Large intestine (tissue), 3 donors: ENCODE measurements around the gene ABCC5. TPM values are rescaled to one million over a fixed set of nuclear protein-coding genes. Genes with fewer than 3 reads are reported as not detected.
A peak's percentile ranks its signal among the peaks of the same experiment; 100 is the strongest.

Source experiments
- DNase-seq, 2 donors: peaks; one replicate each; pipeline versions ENCODE4 v3.0.0 to v3.0.0-alpha.2; 2013
- H3K27ac ChIP-seq: one replicate; pipeline ENCODE4 v1.5.1; 2013; ENCODE audit warnings: low read length
- H3K27me3 ChIP-seq: 2 replicates; pipeline ENCODE4 v1.6.1; 2013; ENCODE audit warnings: low read length; ENCODE audit not compliant: control insufficient read depth, insufficient read depth
- H3K36me3 ChIP-seq: 2 replicates; pipeline ENCODE4 v1.6.1; 2013; ENCODE audit warnings: low read length; ENCODE audit not compliant: control insufficient read depth, insufficient read depth
- H3K4me1 ChIP-seq: one replicate; pipeline ENCODE4 v1.6.1; 2013; ENCODE audit warnings: low read length; ENCODE audit not compliant: control insufficient read depth, insufficient read depth
- H3K4me3 ChIP-seq: one replicate; pipeline ENCODE4 v1.5.1; 2013; ENCODE audit warnings: low read length
- H3K9me3 ChIP-seq: one replicate; pipeline ENCODE4 v1.6.1; 2013; ENCODE audit warnings: mild to moderate bottlenecking, low read depth, low read length, moderate library complexity; ENCODE audit not compliant: control insufficient read depth
- WGBS: methylation state at CpG from one replicate; pipeline ENCODE4 v1.1.5; 2013; ENCODE audit warnings: low lambda C conversion rate; ENCODE audit not compliant: insufficient coverage; 5-methylcytosine and 5-hydroxymethylcytosine counted together
- polyA plus RNA-seq: library from polyadenylated mRNA; unstranded; fragments of 120-200 nt; gene quantifications from one replicate; pipeline ENCODE4 v1.2.1, GENCODE V29; 2013

Gene ABCC5
- polyA plus RNA-seq, 1 donor = 23.3 TPM

GRCh38 chr3:183980403-183980802, 37.3 kb downstream of the ABCC5 start:
- H3K4me1 ChIP-seq = no peaks in the 10 kb centered on the region
- H3K27ac ChIP-seq = no peak overlapping the region
- H3K9me3 ChIP-seq = no peaks in the 10 kb centered on the region
- no peaks in the 10 kb centered on the region for H3K27me3 ChIP-seq
- DNase-seq = peak in 1 of 2 donors; percentile 11
- no CpG with 5 or more reads among the region's 4 CpGs for WGBS
- H3K4me3 ChIP-seq = no peak overlapping the region
- H3K36me3 ChIP-seq = peaks cover 20% of the 10 kb centered on the region

GRCh38 chr3:183975981-183976662, 41.6 kb downstream of the ABCC5 start:
- Histone ChIP-seq H3K4me1 (no peaks in the 10 kb centered on the region), H3K36me3 (peaks cover 10% of the 10 kb centered on the region), H3K27ac (no peak overlapping the region), H3K27me3 (no peaks in the 10 kb centered on the region), H3K4me3 (no peak overlapping the region), H3K9me3 (no peaks in the 10 kb centered on the region)
- no peak for DNase-seq
- WGBS = 80% methylated on average over 1 of the region's 10 CpGs

- peak; percentile 31 to 65 for DNase-seq
- no peaks in the 10 kb centered on the region for H3K9me3 ChIP-seq
- H3K27me3 ChIP-seq = no peaks in the 10 kb centered on the region
- H3K36me3 ChIP-seq = peaks cover 19% of the 10 kb centered on the region
- H3K4me1 ChIP-seq = peaks cover 5% of the 10 kb centered on the region
- WGBS = 17% methylated on average over 1 of the region's 4 CpGs
- H3K27ac ChIP-seq = no peak overlapping the region
- no peak overlapping the region for H3K4me3 ChIP-seq
Observed at GRCh38 chr3:183968666-183969245, 48.9 kb downstream of the ABCC5 start.

GRCh38 chr3:183967693-183968092, 50.0 kb downstream of the ABCC5 start:
- Histone ChIP-seq H3K27ac (no peak overlapping the region), H3K36me3 (peaks cover 22% of the 10 kb centered on the region), H3K27me3 (no peaks in the 10 kb centered on the region), H3K4me1 (peaks cover 5% of the 10 kb centered on the region), H3K9me3 (no peaks in the 10 kb centered on the region), H3K4me3 (no peak overlapping the region)
- peak; percentile 59 to 74 for DNase-seq
- WGBS = no CpG with 5 or more reads among the region's 3 CpGs

DNA sequence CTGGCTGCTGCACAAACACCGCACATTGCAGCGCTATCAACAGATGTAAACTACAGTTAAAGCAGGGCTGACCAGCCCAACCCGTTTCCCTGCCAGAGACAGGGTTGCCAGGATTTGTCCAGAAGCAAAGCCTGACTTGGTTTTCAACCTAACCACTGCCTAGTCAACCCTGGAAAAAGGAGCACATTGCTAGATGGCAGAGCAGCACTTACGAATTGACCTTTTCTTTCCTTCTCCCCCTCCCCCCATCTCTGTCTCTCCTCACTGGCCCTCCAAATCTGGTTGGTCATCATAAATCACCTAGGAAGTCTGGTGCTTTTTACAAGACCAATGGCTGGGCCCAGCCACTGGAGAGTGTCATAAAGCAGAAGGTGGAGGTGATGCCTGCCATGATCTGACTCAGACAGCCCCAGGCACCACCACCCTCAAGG, 51.3 kb downstream of the ABCC5 start:
- peaks cover 5% of the 10 kb centered on the region for H3K4me1 ChIP-seq
- 100% methylated on average over 1 of the region's 4 CpGs for WGBS
- H3K4me3 ChIP-seq = no peak overlapping the region
- H3K36me3 ChIP-seq = peaks cover 19% of the 10 kb centered on the region
- H3K9me3 ChIP-seq = no peaks in the 10 kb centered on the region
- no peak overlapping the region for H3K27ac ChIP-seq
- no peaks in the 10 kb centered on the region for H3K27me3 ChIP-seq
- no peak for DNase-seq

GRCh38 chr3:183962807-183963206, 54.9 kb downstream of the ABCC5 start:
- H3K4me1 ChIP-seq = peaks cover 5% of the 10 kb centered on the region
- no peaks in the 10 kb centered on the region for H3K9me3 ChIP-seq
- H3K36me3 ChIP-seq = peaks cover 15% of the 10 kb centered on the region
- no peaks in the 10 kb centered on the region for H3K27me3 ChIP-seq
- no peak overlapping the region for H3K4me3 ChIP-seq
- no peak for DNase-seq
- H3K27ac ChIP-seq = no peak overlapping the region
- WGBS = no CpG with 5 or more reads among the region's 3 CpGs

DNA sequence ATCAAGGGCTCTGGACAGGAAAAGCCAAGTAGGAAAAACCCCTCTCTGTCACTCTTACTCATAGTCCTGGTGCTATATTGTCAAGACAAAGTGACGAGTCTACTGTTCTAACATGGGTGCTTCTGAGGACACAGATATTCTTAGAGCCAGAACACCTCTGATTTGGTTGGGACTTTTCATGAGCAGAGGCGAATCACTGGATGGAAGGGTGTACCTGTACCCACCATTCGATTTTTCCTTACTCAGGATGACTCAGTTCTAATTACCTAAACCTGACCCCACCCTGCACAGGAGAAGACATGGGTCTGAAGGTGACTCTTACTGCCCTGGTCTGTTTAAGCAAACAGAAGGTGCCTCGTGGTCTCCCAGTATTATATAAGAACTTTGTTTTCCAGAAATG, 58.5 kb downstream of the ABCC5 start:
- Histone ChIP-seq H3K4me3 (no peak overlapping the region), H3K9me3 (no peaks in the 10 kb centered on the region), H3K27me3 (no peaks in the 10 kb centered on the region), H3K4me1 (no peaks in the 10 kb centered on the region), H3K27ac (no peak overlapping the region), H3K36me3 (peaks cover 7% of the 10 kb centered on the region)
- WGBS = 20% methylated on average over 1 of the region's 4 CpGs
- peak; percentile 23 to 45 for DNase-seq

- peaks cover 4% of the 10 kb centered on the region for H3K36me3 ChIP-seq
- H3K4me3 ChIP-seq = no peak overlapping the region
- no CpG with 5 or more reads among the region's 4 CpGs for WGBS
- no peaks in the 10 kb centered on the region for H3K27me3 ChIP-seq
- peak in 1 of 2 donors; percentile 21 for DNase-seq
- no peaks in the 10 kb centered on the region for H3K9me3 ChIP-seq
- no peak overlapping the region for H3K27ac ChIP-seq
- no peaks in the 10 kb centered on the region for H3K4me1 ChIP-seq
Observed at GRCh38 chr3:183958775-183959174, 58.9 kb downstream of the ABCC5 start.

DNA sequence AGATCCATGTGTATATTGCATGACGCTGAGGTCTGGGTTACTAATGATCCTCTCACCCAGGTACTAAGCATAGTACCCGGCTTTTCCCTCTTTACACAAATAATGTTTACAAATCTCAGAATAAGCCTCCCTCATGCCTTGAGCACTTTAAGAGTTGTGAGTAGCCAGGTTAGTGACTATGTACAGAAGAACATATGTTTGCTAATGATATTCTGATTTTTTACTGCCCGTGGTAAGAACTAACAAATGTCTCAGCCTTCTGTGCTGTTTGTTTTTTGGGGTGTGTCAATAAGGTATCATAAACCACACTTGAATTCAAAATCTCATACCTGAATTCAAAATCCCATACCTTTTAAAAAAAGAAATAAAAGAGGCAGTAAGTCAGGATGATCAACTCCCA, 59.5 kb downstream of the ABCC5 start:
- WGBS = no CpG with 5 or more reads among the region's 3 CpGs
- no peak overlapping the region for H3K27ac ChIP-seq

DNA sequence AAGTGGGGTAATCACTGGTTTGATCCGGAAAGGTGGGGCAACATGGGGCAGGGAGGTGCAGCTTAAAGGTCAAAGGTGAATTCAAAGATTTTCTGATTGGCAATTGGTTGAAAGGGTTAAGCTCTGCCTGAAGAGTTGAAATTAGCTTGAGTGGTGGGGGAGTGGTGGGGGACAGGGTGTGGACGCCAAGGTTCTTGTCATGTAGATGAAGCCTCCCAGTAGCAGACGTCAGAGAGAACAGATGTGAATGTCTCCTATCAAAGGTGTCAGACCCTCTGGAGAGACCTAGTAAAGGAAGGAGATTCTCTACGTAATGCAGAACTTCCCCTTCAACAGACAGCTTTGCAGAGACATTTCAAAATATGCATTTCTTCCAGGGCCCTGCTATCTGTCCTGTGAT, 62.8 kb downstream of the ABCC5 start:
- 60% methylated on average over 1 of the region's 4 CpGs for WGBS
- H3K4me1 ChIP-seq = no peaks in the 10 kb centered on the region
- no peak overlapping the region for H3K4me3 ChIP-seq
- H3K9me3 ChIP-seq = no peaks in the 10 kb centered on the region
- H3K36me3 ChIP-seq = peaks cover 14% of the 10 kb centered on the region
- no peak overlapping the region for H3K27ac ChIP-seq
- DNase-seq = no peak
- H3K27me3 ChIP-seq = no peaks in the 10 kb centered on the region

More for the DNA sequence above, 59.5 kb downstream of the ABCC5 start:
- peak in 1 of 2 donors; percentile 5 for DNase-seq
- Histone ChIP-seq H3K9me3 (no peaks in the 10 kb centered on the region), H3K36me3 (no peaks in the 10 kb centered on the region), H3K27me3 (no peaks in the 10 kb centered on the region), H3K4me1 (no peaks in the 10 kb centered on the region), H3K4me3 (no peak overlapping the region)
